ENCODE data around the gene BABAM1. TPM values are rescaled to one million over a fixed set of nuclear protein-coding genes. Genes with fewer than 3 reads are reported as not detected.

The BABAM1 gene
- total and polyA plus RNA-seq, 9 of the 15 experiments (the other 6 are each of a cell fraction or from before 2014, with no cell fraction given), result 14.7 to 160 (median 113) TPM

DNA sequence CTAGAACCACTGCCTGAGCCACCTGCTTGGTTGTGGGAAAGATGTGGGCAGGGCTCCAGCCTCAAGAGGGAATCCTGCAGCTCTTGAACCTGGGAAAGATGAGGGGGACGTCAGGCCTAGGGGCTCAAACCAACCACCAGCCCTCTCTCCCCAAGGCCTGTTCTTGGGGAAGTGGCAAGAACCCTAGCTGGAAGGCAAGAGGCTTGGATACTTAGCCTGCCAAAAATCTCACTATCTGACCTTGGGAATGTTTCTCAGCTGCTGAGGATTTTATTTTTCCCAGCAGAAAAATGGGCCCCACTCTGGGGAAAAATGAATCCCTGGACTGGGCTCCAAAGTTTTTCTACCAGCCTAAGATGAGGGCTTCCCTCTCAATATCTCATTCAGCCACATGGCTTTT lies 7.3 kb upstream of the BABAM1 start:
- Histone ChIP-seq H2AFZ (ENCODE audit: low read depth, low read length) (no peak overlapping the region), H3K27ac (ENCODE audit: extremely low read depth, low read depth, low read length) (no peak overlapping the region), H3K4me1 (replicated peaks in 1 of 2; ENCODE audit: control insufficient read depth in 2 of 2, insufficient read depth in 2 of 2, low read length in 2 of 2) (peaks cover 3 to 21% of the 10 kb centered on the region in 2 experiments; a peak in 3 of 5 replicates), H4K20me1 (replicated peaks; ENCODE audit: control insufficient read depth, insufficient read depth, low read length) (no peaks in the 10 kb centered on the region), H3K4me3 (no peak overlapping the region), H3K4me2 (ENCODE audit: insufficient read depth, low read length) (no peak overlapping the region), H3K27me3 (ENCODE audit: control insufficient read depth in 2 of 2, insufficient read depth in 2 of 2, low read length in 2 of 2) (no peaks in the 10 kb centered on the region), H3K9me1 (ENCODE audit: control insufficient read depth, insufficient read depth, low read length) (no peaks in the 10 kb centered on the region), H3K36me3 (ENCODE audit: control insufficient read depth, insufficient read depth, low read length) (no peaks in the 10 kb centered on the region), H3K79me2 (ENCODE audit: control insufficient read depth, insufficient read depth, low read length) (no peaks in the 10 kb centered on the region), H3K9me3 (replicated peaks; ENCODE audit: control insufficient read depth, insufficient read depth, low read depth, low read length) (no peaks in the 10 kb centered on the region), H3K9ac (ENCODE audit: insufficient read depth in 1 of 2, low read depth in 2 of 2, low read length in 2 of 2) (peak overlapping the region in 1 of 2 experiments; percentile 48; a peak in 1 of 4 replicates)
- DNase-seq (ENCODE audit: extremely low read depth in 1 of 4, low spot score in 3 of 4), result no peak
- 0% methylated on average over 1 of the region's 1 CpG for WGBS (ENCODE audit: insufficient coverage, low coverage, missing lambda C conversion rate)
- intact Hi-C loops (cut with micrococcal nuclease), result loop anchor here (2.0 kb wide), 1 partner anchor 49 kb away; the partner anchor contains the start of gene DDA1
- TF ChIP-seq SP2 (IDR thresholded peaks at IDR 0.05; ENCODE audit: extremely low read depth, low read depth, low read length, poor library complexity, severe bottlenecking) (no peak), ZNF407 (IDR thresholded peaks at IDR 0.05; ENCODE audit: low read depth) (no peak), YY1 (IDR thresholded peaks at IDR 0.05; ENCODE audit: borderline replicate concordance in 1 of 3, control insufficient read depth in 1 of 3, extremely low read depth in 1 of 3, insufficient read depth in 3 of 3, insufficient read length in 1 of 3, insufficient replicate concordance in 2 of 3, low read depth in 1 of 3, low read length in 2 of 3) (no peak), POLR2AphosphoS5 (IDR thresholded peaks at IDR 0.05; ENCODE audit: control insufficient read depth, insufficient read depth, low read depth, low read length) (no peak), ZNF384 (IDR thresholded peaks at IDR 0.05; ENCODE audit: low read depth, low read length) (no peak), SP1 (CRISPR knock-in tag; IDR thresholded peaks at IDR 0.05) (no peak), ARID1B (IDR thresholded peaks at IDR 0.05) (no peak), PTTG1 (tag; IDR thresholded peaks at IDR 0.05; ENCODE audit: low read depth) (no peak), ZKSCAN3 (CRISPR knock-in tag; IDR thresholded peaks at IDR 0.05) (no peak), PBX2 (CRISPR knock-in tag; IDR thresholded peaks at IDR 0.05; ENCODE audit: low read depth) (no peak), PBX2 (tag; conservative IDR thresholded peaks at IDR 0.05; ENCODE audit: low read depth) (no peak)
- no peak for FAIRE-seq
- ChIA-PET CTCF (ENCODE audit: low intra/inter-chr PET ratio) (interaction anchor here (0.9 to 2.0 kb wide), 3 partner anchors 22 to 193 kb away, joined by 4 to 7 read pairs (median 4); no protein-coding TSS in a partner anchor), POLR2A (interaction anchor here (1.0 to 1.1 kb wide), 3 partner anchors 12 to 162 kb away, joined by 3 read pairs; no protein-coding TSS in a partner anchor)
- in situ Hi-C loops (cut with MboI), result no loop called here
- no peak for ATAC-seq
- BruUV-seq (replicated peaks), result no TSS peak

Measured in K562 (cell line).